ENCODE measurements around the gene TNFAIP8L1. TPM values are rescaled to one million over a fixed set of nuclear protein-coding genes. Genes with fewer than 3 reads are reported as not detected.
A peak's percentile ranks its signal among the peaks of the same experiment; 100 is the strongest.

TNFAIP8L1 gene
- total RNA-seq, 1 donor from 2014 or later = 8.9 TPM

DNA sequence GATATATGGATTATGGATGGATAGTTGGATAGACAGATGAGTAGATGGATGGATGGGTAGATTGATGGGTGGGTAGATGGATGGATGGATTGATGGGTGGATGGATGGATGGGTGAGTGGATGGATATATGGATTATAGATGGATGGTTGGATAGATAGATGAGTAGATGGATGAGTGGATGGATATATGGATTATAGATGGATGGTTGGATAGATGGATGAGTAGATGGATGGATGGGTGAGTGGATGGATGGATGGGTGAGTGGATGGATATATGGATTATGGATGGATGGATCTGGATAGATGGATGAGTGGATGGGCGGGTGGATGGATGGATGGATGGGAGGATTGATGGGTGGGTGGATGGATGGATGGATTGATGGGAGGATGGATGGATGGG, 36.4 kb upstream of the TNFAIP8L1 start:
- Mint-ChIP-seq H3K4me1 (ENCODE audit: unreplicated experiment) (no peaks in the 10 kb centered on the region), H3K9me3 (no peaks in the 10 kb centered on the region), H3K27ac (no peak overlapping the region), H3K27me3 (peaks cover 14% of the 10 kb centered on the region), H3K4me3 (no peak overlapping the region), H3K36me3 (no peaks in the 10 kb centered on the region)
- DNase-seq (ENCODE audit: extremely low spot score, unreplicated experiment) = no peak
- TF ChIP-seq, protein P1, sequence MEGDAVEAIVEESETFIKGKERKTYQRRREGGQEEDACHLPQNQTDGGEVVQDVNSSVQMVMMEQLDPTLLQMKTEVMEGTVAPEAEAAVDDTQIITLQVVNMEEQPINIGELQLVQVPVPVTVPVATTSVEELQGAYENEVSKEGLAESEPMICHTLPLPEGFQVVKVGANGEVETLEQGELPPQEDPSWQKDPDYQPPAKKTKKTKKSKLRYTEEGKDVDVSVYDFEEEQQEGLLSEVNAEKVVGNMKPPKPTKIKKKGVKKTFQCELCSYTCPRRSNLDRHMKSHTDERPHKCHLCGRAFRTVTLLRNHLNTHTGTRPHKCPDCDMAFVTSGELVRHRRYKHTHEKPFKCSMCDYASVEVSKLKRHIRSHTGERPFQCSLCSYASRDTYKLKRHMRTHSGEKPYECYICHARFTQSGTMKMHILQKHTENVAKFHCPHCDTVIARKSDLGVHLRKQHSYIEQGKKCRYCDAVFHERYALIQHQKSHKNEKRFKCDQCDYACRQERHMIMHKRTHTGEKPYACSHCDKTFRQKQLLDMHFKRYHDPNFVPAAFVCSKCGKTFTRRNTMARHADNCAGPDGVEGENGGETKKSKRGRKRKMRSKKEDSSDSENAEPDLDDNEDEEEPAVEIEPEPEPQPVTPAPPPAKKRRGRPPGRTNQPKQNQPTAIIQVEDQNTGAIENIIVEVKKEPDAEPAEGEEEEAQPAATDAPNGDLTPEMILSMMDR (conservative IDR thresholded peaks at IDR 0.05) = no peak

DNA sequence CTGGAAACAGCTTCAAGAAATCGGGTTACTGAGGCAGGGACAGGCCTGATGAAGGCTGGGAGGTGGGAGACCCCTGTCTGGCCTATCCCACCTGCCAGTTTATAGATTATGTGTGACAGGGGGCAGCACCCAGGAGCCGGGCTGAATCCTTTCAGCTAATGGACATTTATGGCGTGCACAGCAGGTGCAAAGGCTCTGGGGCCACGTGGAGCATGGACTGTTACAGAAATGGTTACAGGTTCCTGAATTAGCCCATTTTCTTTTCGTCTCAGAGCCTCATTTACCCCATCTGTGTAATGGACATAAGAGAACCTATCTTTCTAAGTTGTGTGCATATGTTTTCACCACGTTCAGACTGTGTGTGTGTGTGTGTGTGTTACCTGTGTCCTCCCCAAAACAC, 34.4 kb upstream of the TNFAIP8L1 start:
- no peak overlapping the region for H3K27ac Mint-ChIP-seq
- no peaks in the 10 kb centered on the region for H3K9me3 Mint-ChIP-seq
- peaks cover 11% of the 10 kb centered on the region for H3K27me3 Mint-ChIP-seq
- TF ChIP-seq, protein P1 (conservative IDR thresholded peaks at IDR 0.05) = no peak
- H3K4me3 Mint-ChIP-seq = no peak overlapping the region
- no peaks in the 10 kb centered on the region for H3K36me3 Mint-ChIP-seq
- DNase-seq (ENCODE audit: extremely low spot score, unreplicated experiment) = no peak
- no peaks in the 10 kb centered on the region for H3K4me1 Mint-ChIP-seq (ENCODE audit: unreplicated experiment)

DNA sequence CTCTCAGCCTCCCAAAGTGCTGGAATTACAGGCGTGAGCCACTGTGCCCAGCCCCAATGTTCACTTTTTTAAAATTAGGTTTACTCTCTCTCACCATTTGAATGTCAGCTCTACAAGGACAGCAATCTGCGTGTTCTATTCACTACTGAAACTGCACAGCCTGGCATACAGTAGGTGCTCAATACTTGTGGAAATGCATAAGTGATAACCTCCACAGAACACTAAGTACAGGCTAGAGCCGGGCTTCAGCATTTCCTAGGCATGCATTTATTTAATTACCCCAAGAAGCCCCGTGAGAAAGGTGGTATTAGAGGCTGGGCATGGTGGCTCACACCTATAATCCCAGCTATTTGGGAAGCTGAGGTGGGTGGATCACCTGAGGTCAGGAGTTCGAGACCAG, 33.1 kb upstream of the TNFAIP8L1 start:
- H3K36me3 Mint-ChIP-seq = no peaks in the 10 kb centered on the region
- H3K9me3 Mint-ChIP-seq = no peaks in the 10 kb centered on the region
- TF ChIP-seq, protein P1 (conservative IDR thresholded peaks at IDR 0.05) = no peak
- H3K27me3 Mint-ChIP-seq = peaks cover 20% of the 10 kb centered on the region
- H3K27ac Mint-ChIP-seq = no peak overlapping the region
- no peak for DNase-seq (ENCODE audit: extremely low spot score, unreplicated experiment)
- no peaks in the 10 kb centered on the region for H3K4me1 Mint-ChIP-seq (ENCODE audit: unreplicated experiment)
- no peak overlapping the region for H3K4me3 Mint-ChIP-seq

GRCh38 chr19:4606921-4607678, 32.2 kb upstream of the TNFAIP8L1 start:
- H3K4me1 Mint-ChIP-seq (ENCODE audit: unreplicated experiment) = no peaks in the 10 kb centered on the region
- H3K36me3 Mint-ChIP-seq = no peaks in the 10 kb centered on the region
- DNase-seq (ENCODE audit: extremely low spot score, unreplicated experiment) = peak; percentile 78
- H3K27ac Mint-ChIP-seq = peak overlapping the region; percentile 43
- peaks cover 17% of the 10 kb centered on the region for H3K27me3 Mint-ChIP-seq
- no peaks in the 10 kb centered on the region for H3K9me3 Mint-ChIP-seq
- no peak overlapping the region for H3K4me3 Mint-ChIP-seq
- TF ChIP-seq, protein P1 (conservative IDR thresholded peaks at IDR 0.05) = peak; percentile 25

DNA sequence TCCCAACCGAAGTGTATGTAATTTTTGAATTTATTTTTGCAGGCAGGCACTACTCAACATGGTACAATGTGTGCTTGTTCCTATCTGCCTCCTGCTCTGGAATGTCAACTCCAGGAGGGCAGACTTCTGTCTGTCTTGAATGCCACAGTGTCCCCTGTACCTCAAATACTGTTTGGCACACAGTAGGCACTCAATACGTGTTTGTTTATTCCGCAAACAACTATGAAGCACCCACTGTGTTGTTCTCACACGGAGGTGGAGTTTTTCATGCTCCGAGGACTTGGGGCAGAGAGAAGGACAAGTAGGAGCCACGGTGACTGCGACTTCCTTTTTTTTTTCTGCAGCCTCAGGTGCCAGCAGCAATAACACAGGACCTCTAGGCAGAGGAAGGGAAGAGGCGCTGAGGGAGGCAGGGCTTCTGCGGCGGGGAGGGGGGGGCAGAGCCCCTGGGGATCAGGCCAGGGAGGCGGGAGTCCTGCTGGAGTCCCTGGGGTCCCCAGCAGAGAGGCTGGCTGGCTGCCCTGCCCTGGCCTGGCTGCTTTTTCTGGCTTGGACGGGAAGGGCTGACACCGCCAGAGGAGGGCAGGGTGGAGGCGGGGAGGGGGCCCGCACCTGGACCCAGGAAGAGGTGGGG, 29.3 kb upstream of the TNFAIP8L1 start:
- Mint-ChIP-seq H3K4me1 (ENCODE audit: unreplicated experiment) (no peaks in the 10 kb centered on the region), H3K9me3 (no peaks in the 10 kb centered on the region), H3K36me3 (no peaks in the 10 kb centered on the region), H3K27ac (no peak overlapping the region), H3K4me3 (no peak overlapping the region), H3K27me3 (peaks cover 17% of the 10 kb centered on the region)
- TF ChIP-seq, protein P1 (conservative IDR thresholded peaks at IDR 0.05) = no peak
- DNase-seq (ENCODE audit: extremely low spot score, unreplicated experiment) = no peak

Data from type B pancreatic cell (in vitro differentiated cells).